Stimulated activated CD4-positive, alpha-beta T cell treated with anti-CD3 and anti-CD28 coated beads, Interleukin-4, amount 100 ng/mL, for 48 hours (primary cell): Measurements from ENCODE around the gene SLC6A13.

Experiments
- DNase-seq, 2 donors: peaks; one replicate each; pipeline ENCODE4 v3.0.0-alpha.2; 2020; ENCODE audit warnings: low read depth in 2 of 2

Gene SLC6A13

DNA sequence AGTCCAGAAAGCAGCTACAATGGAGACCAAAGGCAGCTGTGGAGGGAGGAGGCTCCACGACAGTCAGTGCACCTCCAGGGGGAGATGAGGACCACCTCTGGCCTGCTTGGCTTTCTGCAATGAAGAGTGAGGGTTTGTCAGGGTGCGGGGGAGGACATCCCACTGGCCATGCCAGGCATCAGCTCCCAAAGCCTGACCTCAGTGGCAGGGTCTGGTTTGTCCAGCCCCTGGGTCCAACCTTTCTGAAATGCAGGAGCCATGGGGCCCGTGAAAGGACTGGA is 83.9 kb downstream of the SLC6A13 start:
- no peak for DNase-seq

DNA sequence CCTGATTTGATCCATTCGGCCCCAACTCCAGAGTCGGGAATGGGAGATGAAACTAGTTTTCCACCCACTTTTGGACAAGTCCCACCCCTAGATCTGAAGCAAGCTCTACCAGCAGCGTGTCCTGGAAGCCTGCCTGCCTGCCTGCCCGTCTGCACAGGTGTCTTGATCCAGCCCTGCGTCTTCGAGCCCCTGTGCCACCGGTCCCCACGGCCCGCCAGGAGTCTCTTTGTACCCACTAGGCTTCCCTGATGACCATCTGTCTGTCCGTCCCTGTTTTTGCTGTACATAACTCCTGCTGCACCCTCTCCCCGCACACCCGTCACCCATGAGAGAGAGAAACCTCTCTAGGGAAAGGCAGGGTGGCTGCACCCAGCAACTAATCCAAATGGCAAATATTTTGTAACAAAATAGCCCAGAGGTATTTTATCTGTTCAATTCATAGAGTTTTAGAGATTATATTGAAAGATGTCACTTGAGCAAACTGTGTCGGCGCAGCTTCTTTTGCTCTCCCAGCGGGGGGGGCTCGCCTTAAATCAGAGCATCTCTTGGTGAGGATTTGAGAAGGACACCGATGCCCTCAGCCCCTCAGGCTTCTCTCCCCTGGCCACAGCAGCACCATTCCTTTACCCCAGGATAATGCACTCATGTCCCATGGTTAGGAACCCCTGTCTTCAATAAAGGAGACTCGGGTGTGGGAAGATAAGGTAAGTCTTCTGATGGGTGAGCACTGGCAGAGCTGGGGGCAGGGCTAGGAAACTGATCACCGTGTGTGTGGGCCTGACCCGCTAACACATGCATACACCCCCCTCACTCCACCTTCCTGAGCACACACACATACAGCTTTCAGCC is 84.4 kb downstream of the SLC6A13 start:
- no peak for DNase-seq

DNA sequence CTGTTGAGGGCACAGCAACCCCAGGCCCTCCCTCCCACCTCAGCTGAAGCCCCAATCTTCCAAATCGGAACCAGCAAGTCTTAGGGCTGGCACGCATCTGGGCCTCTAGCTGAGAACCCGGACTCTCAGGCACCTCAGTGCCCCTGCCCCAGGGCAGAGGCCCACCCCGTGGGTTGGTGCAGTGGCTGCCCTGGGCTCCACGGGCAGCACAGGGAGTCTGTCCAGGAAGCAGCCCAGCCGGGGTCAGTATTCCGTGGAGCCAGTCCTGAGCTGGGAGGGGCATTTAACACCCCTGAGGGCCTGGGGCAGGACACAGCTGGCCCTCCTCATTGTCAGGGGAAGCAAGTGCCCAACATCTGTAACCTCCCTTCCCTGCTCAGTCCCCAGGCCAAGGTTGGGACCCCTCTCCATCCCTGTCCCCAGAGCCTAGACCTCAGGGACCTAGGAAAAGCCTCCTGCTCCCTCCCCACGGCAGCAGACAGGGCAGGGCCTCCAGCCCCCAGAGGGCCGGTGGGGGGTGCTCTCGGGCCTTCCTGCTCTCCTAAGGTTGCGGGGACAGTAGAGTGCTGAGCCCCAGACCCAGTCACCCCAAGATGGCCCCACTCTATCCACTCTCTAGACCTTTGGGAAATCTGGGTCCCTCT is 85.2 kb downstream of the SLC6A13 start:
- DNase-seq = no peak

- no peak for DNase-seq
Observed at GRCh38 chr12:176321-177181, 86.1 kb downstream of the SLC6A13 start.

GRCh38 chr12:175759-176158 is 86.9 kb downstream of the SLC6A13 start:
- DNase-seq = no peak

DNA sequence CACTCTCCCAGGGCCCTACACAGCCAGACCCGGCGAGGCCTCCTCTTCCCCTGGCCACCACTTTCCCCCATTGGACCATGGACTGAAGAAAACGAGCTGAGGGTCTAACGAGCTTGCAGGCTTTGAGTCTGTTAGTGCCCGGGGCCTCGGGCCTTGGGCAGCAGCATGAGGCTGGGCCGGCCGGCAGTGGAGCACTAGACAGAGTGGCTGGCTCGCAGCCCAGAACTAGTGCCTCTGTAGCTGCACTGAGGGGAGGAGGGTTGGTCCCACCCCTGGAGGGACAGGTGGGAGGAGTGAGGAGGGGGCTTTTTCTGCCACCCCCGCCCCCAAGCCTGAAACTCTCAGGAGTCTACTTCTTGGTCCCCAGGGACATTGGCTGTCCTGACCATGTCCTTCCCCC is 87.4 kb downstream of the SLC6A13 start:
- no peak for DNase-seq

- DNase-seq = no peak
Observed at GRCh38 chr12:174596-174995, 88.0 kb downstream of the SLC6A13 start.

GRCh38 chr12:174124-174523 is 88.5 kb downstream of the SLC6A13 start:
- DNase-seq = no peak

- DNase-seq = no peak
Observed at GRCh38 chr12:172732-173161, 89.9 kb downstream of the SLC6A13 start.

DNA sequence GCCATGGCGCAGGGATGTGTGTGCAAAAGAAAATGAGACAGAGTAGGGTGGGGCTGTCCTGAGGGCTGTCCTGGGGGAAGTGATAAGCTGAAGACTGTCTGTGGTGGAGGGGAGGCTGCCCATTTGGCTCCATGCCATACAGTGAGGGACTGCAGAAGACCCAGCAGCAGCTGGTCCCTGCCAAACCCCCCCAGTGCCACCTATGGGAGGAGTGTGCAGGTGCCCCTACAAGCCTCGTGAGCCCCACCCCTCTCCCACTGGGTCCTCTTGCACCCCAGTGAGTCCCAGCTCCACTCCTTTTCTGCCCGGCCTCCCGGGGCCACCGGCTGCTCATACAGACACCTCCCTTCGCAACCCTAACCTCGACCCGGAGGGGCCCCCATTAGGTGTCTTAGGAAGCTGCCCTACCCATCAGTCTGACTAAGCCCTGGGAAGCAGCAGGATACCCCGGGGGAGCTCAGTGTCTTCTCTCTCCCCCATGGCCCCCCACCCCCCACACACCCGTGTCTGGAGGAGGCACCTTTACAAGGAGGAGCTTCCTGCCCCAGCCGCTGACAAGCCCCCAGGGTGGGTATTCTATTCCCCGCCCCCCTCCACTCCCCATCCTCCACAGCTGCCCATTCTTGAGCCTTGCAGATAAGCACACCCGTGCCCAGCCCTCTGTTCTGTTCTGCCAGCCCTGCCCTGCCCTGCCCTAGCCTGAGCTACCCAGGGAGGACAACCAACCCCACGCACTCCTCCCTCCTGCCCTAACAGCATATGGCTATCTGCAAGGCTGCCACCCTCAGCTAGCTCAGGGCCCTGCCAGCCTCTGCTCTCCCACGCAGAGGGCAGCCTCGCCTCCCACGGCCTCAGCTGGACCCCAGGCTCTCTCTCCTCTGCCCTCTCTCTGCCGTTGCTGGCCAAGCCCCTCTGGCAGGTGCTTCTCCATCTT is 90.6 kb downstream of the SLC6A13 start:
- DNase-seq = no peak

GRCh38 chr12:171276-171675 is 91.4 kb downstream of the SLC6A13 start:
- no peak for DNase-seq
